COLO829 (cell line): ENCODE measurements around the gene C1orf174.

Experiments used
- DNase-seq: peaks from one replicate; pipeline ENCODE4 v3.0.0; 2012; ENCODE audit warnings: low spot score

C1orf174 gene

DNA sequence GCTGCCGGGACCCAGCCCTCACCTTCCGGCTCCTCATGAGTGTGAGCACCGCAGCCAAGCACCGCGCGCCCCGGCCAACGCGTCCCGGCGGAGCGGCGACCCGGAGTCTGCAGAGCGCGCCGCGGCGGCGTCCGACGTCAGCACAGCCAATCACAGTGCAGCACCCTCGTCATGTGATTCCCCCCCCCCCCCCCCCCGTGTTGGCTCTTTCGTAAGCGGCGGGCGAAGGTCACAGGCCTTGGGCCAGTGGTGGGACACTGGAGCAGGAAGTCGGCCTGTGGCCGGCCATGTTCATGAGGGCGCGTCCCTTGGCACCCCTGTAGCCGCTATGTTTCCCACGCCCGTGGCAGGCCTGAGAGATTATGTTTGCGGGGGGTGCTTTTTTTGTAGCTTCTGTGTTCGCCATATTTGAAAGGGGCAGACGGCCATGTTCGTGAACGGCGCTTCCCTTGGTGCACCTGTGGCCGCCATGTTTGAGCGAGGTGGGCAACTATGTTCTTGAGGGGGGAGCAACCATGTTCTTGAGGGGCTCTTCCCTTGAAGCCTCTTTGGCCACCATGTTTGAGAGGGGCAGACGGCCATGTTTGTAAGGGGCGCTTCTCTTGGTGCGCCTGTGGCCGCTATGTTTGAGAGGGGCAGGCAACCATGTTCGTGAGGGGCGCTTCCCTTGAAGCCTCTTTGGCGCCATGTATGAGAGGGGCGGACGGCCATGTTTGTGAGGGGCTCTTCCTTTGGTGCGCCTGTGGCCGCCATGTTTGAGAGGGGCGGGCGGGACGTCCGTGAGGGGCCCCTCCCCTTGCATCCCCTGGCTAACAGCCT lies at the start of gene C1orf174:
Gene C1orf174 (minus strand): TSS at position 123 of the 819 bp plus-strand sequence. CDS start 86 bp downstream, at position 37.
- peak; percentile 87 for DNase-seq

GRCh38 chr1:3948344-3948743 lies 48.3 kb upstream of the C1orf174 start:
- DNase-seq = no peak

DNA sequence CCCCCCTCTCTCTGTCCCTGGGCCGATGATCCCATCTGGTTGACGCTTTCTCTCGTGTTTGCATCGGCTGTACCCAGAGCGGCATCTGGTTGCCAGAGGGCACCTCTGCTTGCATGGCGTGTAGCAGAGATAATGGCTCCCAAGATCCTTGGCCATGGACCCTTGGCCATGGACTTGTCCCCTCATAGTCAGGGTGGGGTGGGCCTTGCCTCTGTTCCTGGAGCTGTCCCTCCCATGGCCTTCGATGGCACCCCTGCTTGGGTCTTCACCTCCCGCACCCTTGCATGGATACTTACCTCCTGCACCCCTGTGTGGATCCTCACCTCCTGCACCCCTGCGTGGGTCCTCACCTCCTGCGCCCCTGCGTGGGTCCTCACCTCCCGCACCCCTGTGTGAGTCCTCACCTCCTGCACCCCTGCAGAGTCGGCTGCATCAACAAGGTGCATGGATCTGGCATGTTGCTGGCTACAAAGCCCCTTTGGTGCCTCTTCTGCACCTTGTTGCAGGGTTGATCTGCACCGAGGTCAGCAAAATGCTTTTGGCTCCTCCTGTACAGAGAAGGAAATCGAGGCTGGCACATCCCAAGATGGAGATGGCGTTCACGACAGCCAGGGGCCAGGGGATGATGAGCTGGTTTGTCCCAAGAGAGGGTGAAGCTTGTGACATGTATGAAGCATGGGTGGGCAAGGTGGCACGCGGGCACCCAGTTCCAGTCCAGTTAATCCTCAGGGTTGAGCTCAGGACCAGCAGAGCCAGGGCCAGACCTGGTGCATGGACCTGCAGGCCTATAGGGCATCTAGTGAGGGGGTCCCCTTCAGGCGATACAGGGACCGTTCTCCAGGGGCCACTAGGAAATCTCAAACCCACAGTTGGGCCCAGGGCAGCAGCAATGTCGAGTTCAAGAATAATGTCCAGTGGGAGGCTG lies 46.1 kb upstream of the C1orf174 start:
- no peak for DNase-seq

- no peak for DNase-seq
Observed at GRCh38 chr1:3945222-3945621, 45.1 kb upstream of the C1orf174 start.

DNA sequence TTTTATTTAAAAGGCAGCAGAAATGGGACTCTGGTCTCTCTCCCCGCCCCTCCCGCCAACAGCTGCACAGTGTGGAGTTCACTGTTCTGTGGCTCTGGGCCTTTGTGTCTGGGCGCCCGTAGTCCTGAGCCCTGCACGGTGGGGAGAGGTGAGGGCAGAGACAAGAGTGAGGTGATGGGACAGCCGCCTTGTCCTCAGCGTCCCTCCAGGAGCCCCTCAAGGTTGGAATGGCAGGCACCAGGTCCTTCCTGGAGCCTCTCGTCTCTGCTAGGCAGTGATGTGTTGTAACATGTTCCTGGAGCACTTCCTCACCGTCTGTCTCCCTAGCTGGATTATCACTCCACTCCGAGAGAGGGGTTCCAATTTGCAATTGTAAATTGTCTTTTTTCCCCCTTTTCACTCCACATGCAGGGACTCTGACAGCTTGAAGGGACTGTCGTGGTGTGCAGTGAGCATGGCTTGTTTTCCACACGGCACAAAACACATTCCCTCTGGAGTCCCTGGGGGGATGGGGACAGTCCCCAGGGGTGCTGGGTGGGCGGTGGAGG lies 44.6 kb upstream of the C1orf174 start:
- DNase-seq = no peak

DNA sequence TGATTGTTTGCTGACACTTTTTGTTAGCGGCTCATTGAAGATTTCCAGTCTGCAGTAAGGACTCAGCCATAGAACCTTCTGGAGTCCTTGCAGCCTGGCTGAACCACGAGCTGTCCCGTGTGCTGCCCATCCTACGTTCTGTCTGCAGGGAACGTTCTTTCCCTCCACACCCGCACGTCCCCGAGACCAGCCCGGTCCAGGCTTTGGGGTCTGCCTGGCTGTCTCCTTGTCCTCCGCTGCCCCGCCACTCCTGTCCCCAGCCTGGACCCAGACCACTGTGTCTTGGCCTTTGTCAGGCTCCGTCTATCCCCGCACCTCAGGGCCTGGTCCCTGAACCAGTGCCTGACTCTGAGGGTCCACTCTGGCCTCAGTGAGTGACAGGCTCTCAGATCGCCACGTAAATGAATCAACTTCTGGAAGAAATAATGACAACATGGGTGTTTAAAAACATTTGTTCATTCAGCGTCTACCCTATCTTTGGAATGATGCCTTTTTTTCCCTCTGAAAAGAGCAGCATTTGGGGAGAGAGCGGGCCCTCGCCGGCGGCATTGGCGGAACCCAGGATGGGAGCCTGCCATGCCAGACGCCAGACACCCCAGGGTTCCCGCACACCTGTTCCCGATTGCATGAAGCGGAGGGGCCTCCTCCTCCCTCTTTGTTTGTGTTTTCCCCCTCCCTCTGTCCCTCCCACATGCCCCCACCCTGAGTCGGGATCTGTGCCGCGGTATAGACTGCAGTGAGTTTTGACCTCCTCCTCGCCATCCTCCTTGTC lies 43.9 kb upstream of the C1orf174 start:
- no peak for DNase-seq

DNA sequence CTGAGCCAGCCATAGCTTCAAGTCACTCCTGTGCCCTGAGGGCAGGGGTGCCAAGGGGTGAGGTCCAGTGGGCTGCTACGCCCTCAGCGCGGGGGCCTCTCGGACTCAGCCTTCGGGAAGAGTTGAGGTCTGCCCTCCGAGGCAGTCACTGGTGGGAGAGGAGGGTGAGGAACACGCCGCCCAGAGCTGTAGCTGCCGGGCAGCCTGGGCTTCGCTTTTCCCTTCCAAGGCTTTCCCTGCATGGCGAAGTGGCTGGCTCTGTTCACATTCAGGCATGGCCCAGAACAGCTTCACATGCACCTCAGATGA lies 43.0 kb upstream of the C1orf174 start:
- DNase-seq = no peak

GRCh38 chr1:3942416-3943122 lies 42.5 kb upstream of the C1orf174 start:
- no peak for DNase-seq

DNA sequence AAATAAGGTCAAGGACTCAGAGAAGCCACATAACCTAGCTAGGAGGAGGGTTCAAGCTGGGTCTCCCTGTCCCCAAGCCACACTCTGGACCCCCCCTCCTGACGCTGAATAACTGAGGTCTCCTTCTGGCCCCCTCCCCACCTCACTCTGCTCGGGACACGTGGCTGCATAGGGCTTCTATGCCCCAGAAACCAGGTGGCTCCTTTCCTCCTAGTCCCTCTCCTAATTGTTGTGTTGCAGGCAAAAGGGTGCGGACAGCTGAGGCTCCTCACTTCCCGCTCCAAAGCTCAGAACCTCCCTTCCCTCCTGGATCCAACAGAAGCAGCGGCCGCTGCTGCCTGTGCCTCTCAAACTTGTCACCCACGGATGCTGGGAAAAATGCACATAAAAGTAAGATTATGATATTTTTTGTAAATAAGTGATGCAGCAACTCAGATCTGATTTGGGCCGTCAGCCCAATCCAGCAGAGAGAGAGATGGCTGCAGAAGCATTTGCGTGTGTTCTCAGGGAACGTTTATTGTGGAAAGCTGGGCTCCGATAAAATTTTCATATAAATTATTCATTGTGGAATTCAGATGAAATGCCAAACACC lies 40.8 kb upstream of the C1orf174 start:
- no peak for DNase-seq

DNA sequence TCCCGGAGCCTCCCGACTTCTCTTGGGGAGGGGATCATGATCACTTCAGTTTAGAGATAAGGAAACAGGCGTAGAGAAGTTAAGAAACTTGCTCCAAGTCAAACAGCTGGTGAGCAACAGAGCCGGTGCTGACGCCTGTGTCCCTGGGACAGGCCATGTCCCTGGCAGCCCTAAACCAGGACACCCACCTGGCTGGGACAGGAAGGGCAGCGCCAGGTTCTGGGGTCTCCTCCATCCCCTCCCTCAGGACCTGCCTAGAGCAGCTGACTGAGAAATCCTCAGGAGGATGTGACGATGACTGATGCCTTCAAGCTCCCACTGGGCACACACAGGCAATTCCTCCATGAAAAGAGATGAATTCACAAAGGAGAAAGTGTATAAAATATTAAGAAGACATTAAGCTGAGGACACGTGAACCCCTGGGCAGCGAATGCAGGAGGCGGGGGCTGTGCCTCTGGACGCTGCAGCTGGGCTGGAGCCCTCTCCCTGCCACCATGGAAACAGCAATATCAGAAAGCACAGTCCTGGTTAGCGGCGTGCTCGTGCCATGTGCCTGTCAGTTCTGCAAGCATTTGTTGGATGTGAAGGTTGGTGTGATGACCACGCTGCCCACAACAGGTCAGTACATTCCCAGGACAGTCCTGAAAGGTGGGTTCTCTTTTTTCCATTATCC lies 40.1 kb upstream of the C1orf174 start:
- no peak for DNase-seq

DNA sequence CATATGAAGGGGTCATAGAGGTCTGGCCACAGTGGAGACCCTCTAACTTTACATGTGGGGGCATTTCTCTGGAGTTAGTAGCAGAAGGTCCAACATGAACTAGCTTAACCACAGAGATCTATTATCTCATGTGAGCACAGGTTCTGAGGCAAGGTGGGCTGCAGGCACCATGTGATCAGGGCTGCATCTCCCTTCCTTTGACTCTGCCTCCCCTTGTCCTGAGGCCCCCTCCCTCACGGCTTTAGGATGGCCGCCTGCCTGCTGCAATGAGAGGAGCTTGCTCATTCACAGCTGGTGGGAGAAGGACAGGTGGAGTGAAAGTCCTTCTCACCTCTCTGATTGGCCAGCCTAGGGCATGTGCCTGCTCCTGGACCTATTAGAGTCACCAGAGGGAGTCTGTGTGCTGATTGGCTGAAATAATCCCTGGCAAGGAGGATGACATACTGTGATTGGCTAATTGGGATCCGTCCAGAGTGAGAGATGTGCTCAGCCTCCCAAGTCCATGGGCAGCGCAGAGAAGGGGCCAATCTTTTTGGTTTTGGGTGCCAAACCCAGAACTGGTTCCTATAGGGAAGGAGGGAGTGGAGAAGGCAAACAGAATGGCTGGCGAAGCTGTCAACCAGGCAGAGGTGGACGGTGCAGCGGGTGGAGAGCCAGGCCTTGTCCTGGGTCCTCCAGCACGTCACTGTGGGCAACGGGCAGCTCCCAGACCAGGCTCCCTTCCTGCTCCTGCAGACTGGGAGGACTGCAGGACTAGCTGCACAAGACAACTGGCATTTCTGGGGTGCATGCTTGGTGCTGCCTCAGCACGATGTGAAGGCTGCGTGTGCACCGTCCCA lies 39.4 kb upstream of the C1orf174 start:
- DNase-seq = no peak

DNA sequence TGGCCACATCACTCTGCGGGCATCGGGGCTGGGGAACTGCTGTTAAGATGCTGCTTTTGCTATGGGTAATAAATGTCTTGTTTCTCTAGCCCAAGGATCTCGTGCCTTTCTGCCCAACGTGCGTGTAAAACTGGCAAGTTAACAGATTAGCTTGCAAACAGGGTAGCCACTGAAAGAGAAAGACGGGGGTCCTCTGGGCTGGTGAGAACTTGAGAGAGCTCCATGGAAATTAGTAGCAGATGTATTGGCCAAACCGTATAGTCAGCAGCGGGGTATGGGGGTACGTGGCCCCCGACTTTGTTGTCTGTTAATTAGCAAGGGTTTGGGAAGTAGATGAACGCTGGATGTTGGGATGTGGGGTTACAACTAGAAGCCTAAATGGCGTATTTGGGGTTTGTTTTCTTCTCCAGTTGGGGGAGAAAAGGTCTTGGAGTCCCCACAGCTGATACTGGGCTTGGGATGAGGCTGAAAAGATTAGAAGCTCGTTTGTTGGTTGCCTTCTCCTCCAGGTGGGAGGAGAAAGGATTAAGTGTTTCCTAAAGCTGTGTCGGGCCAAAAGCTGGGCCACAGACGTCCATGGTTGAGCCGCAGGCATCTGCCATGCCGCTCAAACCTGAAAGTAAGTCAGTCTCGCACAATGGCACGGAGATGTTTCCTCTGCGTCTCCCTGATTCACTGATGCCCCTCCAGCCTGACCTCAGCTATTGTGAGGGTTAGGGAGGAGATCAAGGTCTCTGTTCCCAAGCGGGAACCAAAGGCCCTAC lies 32.3 kb upstream of the C1orf174 start:
- no peak for DNase-seq

DNA sequence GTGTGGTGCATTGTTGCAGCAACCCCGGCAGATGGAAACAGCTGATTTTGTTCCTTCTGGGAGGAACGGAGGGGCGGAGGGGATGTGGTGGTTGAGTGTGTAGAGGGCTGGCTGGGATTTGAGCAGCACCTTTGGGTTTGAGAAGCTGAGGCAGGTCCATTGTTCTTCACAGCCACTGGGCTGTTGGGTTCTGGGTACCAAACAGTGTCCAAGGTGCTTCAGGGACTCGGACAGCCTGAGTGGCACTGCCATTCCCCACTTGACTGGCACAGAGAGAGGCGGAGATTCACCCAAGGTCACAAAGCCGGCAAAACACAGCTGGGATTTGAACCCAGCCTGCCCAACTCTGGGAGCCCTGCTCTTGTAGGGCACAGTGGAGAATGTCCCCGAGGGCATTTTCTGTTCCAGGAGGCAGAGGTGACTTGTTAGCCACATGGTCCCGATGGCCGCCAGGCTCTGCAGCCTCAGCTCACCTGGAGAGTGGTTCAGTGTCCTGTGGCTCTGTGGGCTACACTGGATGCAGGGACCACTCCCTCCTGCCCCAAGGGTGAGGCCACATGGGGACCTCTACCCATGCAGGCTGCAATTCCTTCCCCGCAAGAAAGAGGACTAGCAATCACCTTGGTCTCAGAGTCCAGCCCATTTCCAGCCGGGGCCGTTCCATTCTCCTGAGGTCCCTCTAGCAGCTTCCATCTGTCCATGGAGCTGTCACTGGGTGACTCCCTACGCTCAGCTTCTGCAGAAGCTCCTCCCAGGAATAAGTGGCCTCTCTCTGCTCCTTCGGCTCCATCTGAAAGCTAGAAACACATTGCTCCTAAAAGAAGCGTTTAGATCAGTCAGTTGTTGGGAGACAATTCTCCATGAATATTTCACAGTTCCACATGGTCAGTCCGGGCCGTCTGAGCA lies 31.2 kb upstream of the C1orf174 start:
- DNase-seq = no peak

DNA sequence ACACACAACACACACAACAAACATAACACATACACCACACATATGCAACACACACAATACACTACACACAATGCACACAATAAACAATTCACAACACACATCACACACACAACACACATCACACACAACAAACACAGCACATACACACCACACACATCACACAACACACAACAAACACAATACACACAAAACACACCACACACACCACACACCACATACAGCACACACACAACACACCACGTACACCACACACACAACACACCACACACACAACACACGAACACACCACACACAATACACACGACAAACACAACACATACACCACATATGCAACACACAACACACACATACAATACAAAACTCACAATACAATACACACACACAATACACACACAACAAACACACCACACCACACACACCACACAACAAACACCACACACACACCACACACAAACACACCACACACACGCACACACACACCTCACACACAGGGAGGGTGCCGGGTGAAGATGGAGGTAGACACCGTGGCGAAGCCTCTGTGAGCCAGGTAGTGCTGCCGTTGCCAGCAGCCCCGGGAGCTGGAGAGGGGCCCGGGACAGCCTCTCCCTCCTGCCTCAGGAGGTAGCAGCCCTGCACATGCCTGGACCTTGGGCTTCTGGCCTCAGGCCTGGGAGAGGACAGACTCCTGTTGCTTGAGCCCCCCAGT lies 30.4 kb upstream of the C1orf174 start:
- no peak for DNase-seq

- no peak for DNase-seq
Observed at GRCh38 chr1:3929126-3929525, 29.1 kb upstream of the C1orf174 start.

- DNase-seq = no peak
Observed at GRCh38 chr1:3928586-3928985, 28.5 kb upstream of the C1orf174 start.

DNA sequence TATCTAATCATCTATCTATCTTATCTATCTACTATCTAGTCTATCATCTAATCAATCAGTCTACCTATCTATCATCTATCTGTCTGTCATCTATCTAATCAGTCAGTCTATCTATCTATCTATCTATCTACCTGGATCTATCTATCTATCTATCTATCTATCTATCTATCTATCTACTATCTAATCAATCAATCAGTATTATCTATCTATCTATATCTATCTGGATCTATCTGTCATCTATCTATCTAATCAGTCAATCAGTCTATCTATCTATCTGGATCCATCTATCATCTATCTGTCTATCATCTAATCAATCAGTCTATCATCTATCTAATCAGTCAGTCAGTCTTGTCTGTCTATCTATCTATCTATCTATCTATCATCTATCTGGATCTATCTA lies 26.9 kb upstream of the C1orf174 start:
- no peak for DNase-seq
